Fibroblast of skin of abdomen (primary cell): ENCODE data around the gene ADAMTS6.
"Not testable (repeated sequence)": the region's sequence is repeated elsewhere in the genome, so short reads cannot be mapped to it uniquely, and the experiment has no call there.

Source experiments
- DNase-seq: peaks from one replicate; pipeline ENCODE4 v3.0.0-alpha.2; 2013

The ADAMTS6 gene

GRCh38 chr5:65359981-65360380 is 121.7 kb downstream of the ADAMTS6 start:
- DNase-seq, result peak; percentile 27

DNA sequence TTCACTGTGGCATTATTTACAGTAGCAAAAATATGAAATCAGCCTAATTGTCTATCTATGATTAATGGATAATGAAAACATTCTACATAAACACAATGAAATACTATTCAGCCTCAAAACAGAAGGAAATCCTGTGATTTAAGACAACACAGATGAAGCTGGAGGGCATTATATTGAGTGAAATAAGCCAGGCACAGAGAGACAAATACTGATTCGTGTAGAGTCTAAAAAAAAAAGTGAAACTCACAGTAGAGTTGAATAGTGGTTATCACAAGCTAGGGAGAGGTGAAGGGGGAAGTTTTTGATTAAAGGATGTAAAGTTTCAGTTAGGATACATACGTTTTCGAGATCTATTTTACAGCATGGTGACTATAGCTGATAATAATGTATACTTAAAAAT is 122.2 kb downstream of the ADAMTS6 start:
- no peak for DNase-seq

GRCh38 chr5:65356274-65356673 is 125.4 kb downstream of the ADAMTS6 start:
- DNase-seq, result no peak

DNA sequence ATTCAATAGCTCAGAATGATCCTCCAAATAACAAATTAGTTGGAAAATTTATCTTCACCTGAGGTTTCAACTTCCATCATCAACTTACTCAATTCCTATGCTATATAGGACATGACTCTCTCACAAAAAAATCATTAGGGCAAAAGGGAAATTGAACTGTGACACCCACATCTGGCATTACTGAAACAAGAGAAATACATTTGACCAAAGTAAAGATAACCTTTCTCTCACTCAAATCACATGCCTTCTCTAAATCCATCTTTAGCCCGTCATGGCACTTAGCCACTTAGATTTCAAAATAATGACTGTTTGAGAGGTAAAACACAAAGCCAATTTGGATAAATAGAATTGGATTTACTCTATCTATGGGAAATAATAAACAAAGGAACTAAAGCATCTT is 126.4 kb downstream of the ADAMTS6 start:
- no peak for DNase-seq

DNA sequence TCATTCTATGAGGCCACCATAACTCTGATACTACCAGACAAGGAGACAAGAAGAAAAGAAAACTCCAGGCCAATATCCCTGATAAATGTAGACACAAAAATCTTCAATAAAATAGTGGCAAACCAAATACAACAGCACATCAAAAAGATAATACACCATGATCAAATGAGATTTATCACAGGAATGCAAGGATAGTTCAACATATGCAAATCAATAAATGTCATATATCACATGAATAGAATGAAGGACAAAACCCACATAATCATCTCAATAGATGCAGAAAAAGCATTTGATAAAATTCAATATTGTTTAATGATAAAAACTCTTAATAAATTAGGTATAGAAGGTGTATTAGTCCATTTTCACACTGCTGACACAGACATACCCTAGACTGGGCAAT is 139.9 kb downstream of the ADAMTS6 start:
- no peak for DNase-seq

DNA sequence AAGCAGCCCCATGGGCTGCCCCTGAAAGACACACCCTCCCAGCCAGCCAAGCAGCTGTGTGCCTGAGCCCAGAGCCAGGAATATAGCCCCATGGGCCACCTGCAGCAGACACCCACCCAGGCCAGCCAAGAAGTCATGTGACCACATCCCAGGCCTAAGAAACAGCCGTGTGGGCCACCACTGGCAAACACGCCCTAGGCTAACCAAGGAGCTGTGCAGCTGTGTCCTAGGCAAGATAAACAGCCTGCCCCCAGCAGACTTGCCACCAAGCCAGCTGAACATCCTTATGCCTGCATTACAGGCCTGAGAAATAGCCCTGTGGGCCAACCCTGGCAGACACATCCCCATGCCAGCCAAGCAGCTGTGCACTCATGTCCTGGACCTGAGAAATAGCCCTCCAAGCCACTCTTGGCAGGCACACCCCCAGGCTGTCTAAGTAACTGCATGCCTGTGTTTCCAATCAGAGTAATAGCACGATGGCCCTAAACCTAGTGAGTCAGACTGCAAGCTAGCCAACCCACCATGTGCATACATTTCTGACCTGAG is 143.0 kb downstream of the ADAMTS6 start:
- DNase-seq, result no peak

GRCh38 chr5:65334077-65334476 is 147.6 kb downstream of the ADAMTS6 start:
- DNase-seq, result peak; percentile 5

- no peak for DNase-seq
These were observed 149.1 kb downstream of the ADAMTS6 start for GRCh38 chr5:65332591-65332990.

- peak; percentile 24 for DNase-seq
These were observed 152.5 kb downstream of the ADAMTS6 start for GRCh38 chr5:65329266-65329665.

- peak; percentile 48 for DNase-seq
These were observed 154.1 kb downstream of the ADAMTS6 start for GRCh38 chr5:65327582-65327981.

DNA sequence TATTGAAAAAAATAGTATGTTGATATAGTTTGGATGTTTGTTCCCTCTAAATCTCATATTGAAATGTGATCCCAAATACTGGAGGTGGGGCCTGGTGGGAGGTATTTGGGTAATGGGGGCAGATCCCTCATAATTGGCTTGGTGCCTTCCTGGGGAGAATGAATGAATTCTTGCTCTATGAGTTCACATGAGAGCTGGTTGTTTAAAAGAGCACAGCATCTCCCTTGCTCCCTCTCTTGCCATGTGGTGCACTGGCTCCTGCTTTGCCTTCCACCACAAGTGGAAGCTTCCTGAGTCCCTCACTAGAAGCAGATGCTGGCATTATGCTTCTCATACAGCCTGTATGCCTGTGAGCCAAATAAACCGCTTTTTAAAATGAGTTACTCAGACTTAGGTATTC is 154.8 kb downstream of the ADAMTS6 start:
- peak; percentile 77 for DNase-seq

GRCh38 chr5:65324226-65324625 is 157.5 kb downstream of the ADAMTS6 start:
- no peak for DNase-seq

DNA sequence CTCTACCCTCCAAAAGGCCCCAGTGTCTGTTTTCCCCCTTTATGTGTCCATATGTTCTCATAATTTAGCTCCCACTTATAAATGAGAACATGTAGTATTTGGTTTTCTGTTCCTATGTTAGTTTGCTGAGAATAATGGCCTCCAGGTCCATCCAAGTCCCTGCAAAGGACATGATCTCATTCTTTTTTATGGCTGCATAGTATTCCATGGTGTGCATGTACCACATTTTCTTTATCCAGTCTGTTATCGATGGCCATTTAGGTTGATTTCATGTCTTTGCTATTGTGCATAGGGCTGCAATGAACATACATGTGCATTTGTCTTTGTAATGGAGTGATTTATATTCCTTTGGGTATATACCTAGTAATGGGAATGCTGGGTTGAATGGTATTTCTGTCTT is 161.0 kb downstream of the ADAMTS6 start:
- not testable (repeated sequence) for DNase-seq

GRCh38 chr5:65320250-65320649 is 161.5 kb downstream of the ADAMTS6 start:
- DNase-seq, result no peak

DNA sequence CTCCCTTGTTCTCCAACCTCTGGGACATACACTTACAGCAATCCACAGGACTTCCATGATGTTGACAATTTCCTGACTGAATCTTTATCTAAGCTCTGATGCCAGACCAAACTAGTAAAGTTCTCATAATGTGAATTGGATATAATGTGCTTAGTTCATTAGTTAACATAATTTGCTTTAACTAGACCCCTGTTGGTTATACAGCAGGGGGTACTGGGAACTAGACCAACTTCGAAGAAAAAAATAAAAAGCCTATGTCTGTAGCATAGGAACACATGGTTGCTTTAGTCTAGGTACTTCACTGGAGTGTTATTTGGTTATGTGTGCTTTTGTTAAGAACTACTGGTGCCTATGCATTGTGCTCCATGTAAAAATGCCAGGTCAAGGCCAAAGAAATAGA is 173.8 kb downstream of the ADAMTS6 start:
- DNase-seq, result no peak

DNA sequence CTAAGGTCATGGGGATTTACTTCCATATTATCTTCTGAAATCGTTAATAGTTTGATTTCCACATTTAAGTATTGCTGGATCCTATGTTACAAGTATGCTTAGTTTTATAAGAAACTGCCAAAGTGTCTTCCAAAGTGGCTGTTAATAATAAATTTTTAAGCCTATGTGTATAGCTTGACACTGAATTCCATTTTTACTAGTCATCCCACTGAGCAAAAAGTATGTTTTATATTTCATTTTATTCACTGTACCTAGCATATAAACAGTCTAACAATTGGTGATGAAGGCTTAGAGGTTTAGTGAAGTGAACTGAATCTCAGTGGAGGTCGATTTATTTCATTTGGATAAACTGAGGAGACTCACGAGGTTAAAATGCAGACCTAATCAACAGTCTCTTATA is 174.6 kb downstream of the ADAMTS6 start:
- DNase-seq, result peak; percentile 51

DNA sequence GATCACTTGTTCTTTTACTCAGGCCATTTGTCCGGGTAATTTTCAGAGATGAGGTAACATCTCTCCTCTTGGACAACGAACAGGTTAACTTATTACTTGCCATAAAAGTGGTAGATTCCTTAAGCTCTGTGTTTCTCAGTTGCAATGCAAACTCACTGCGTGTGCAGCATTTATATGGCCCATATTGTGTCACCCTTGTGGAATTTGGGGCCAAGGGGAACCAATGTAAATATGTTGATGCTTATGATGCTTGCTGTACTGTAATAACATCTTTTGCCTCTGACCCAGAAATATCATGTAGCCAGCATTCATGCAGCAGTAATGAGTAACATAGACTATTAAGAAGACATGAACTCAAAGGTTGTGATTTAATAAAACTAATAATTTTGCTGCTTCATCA is 175.8 kb downstream of the ADAMTS6 start:
- peak; percentile 51 for DNase-seq

GRCh38 chr5:65299861-65300260 is 181.9 kb downstream of the ADAMTS6 start:
- DNase-seq, result peak; percentile 84

GRCh38 chr5:65296067-65296466 is 185.7 kb downstream of the ADAMTS6 start:
- DNase-seq, result no peak

DNA sequence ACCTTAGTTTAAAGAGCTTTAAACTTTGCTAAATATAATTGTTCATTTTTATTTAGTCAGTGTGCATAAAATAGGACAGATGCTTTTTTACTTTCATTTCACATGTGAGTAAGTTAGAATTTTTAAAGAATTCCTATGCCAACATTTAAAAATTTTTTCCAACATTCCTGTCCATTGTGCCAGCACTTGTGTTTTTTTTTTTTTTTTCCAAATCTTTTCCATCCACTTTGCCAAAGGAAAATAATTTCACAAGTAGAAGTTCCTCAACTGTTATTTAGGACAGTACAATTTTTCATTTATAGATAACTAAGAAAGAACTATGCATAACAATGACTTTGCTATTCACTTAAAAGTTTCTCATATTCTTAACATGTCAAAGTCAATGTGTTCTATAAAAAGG is 189.5 kb downstream of the ADAMTS6 start:
- DNase-seq, result no peak

DNA sequence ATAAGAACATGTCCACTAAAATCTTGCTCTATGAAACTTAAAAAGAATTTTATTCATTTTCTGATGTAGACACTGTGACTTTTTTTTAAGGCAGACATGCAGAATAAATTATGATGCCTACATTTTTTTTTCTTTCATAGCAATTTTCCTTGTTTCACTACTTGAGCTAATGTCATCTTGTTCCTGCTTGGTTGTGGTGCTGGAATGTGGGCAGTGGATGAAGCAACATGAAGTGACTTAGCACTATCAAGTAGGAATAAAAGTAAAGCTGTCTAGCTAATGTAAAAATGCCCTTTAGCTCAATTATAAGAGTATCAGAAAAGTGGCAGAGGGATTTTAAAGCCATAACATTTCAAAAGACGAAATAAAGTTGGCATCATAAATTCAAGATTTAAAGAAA is 191.0 kb downstream of the ADAMTS6 start:
- DNase-seq, result peak; percentile 20

DNA sequence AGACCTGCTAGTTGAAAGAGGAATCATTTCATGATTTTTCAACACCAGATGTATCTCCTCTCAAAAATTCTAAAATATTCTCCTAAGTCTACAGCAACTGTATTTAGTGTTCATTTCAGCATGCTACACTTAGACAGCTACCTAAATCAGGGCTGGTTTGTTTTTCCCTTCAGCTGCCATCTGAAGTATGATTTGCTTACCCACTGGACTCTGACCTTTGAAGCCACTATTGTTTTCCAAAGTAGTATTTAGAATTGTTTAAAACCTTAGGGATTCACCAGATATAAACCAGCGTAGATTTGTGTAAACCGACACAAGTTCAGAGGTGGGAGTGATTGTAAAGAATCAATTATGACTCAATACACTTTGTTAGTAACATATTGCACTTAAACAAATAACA is 193.1 kb downstream of the ADAMTS6 start:
- DNase-seq, result no peak

GRCh38 chr5:65279603-65280002 is 202.1 kb downstream of the ADAMTS6 start:
- no peak for DNase-seq

GRCh38 chr5:65276178-65276890 is 205.4 kb downstream of the ADAMTS6 start:
- no peak for DNase-seq

- no peak for DNase-seq
These were observed 209.8 kb downstream of the ADAMTS6 start for GRCh38 chr5:65271906-65272305.
